GM12865 (cell line): ENCODE measurements around the gene TSPAN14.

Experiments
- DNase-seq: peaks from one replicate; pipeline ENCODE4 v3.0.0; 2010; ENCODE audit warnings: low read depth
- H3K4me3 ChIP-seq: 2 replicates; pipeline ENCODE4 v1.5.1; 2011; ENCODE audit warnings: mild to moderate bottlenecking, low read depth, low read length, control low read depth
- CTCF ChIP-seq: IDR thresholded peaks from 2 replicates; pipeline ENCODE4 v1.5.1; 2011; ENCODE audit warnings: low read length, control low read depth, low read depth, inconsistent platforms; ENCODE audit not compliant: insufficient read depth; ENCODE audit errors: missing control alignments

TSPAN14 gene

DNA sequence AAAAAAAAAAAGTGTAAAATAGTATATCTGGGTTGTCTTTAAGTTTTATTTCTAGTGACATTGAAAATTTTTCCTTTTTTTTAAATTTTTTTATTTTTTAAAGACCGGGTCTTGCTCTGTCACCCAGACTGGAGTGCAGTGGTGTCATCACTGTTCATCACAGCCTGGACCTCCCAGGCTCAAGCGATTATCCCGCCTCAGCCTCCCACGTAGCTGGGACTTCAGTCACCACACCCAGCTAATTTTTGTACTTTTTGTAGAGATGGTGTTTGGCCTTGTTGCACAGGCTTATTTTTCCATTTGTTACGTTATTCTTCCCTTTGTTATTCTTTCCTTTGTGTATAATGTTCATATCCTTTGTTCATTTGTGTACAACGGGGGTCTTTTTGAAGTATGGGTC, 30.1 kb downstream of the TSPAN14 start:
- no peak for DNase-seq
- H3K4me3 ChIP-seq, result no peak overlapping the region
- no peak for TF ChIP-seq CTCF

DNA sequence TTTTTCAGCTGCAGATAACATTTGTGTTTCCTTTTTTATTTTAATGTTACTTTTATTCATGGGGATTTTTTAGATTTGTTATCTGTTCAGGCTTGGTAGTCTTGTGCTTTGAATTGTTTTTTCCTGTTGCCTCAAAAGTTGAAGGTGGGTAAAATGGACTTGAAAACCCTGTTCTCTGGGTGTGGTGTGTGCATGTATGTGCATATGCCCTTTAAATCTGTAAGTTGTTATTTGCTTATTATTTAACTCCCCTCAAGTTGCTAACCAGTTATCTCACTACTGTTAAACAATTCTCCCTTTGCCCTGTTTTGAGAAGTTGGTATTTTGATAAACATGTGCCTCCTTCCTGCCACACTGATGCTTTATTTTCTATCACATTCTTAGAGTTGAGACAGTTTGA, 30.6 kb downstream of the TSPAN14 start:
- no peak for DNase-seq
- no peak for TF ChIP-seq CTCF
- H3K4me3 ChIP-seq, result no peak overlapping the region

- no peak overlapping the region for H3K4me3 ChIP-seq
- no peak for DNase-seq
- no peak for TF ChIP-seq CTCF
Measured at GRCh38 chr10:80485076-80485945, 31.2 kb downstream of the TSPAN14 start.

GRCh38 chr10:80485946-80486764, 32.0 kb downstream of the TSPAN14 start:
- DNase-seq, result no peak
- TF ChIP-seq CTCF, result no peak
- no peak overlapping the region for H3K4me3 ChIP-seq

DNA sequence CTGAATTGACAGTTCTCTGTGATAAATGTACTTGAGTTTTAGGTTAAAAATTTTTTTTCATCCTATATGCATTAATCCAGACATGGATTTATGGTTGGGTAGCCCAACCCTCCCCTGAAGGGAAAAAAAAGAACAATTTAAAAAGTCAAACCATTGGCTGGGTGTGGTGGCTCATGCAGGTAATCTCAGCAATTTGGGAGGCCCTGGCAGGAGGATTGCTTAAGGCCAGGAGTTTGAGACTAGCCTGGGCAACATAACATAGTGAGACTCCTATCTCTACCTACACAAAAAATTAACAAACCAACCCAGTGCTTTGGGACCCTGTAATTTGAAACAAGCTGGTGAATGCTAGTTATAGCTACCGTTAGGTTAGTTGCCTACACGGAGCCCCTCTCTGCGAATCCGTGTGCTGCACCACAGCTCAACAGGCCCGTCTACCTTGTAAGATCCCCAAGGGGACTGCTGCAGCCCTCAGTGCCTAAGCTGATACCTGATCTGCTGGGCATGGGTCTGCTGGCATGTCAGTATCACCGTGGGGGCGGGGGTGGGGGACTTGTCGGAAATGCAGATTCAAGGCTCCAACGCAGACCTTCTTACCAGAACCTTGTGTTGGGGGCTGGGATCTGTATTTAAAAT, 32.8 kb downstream of the TSPAN14 start:
- H3K4me3 ChIP-seq, result no peak overlapping the region
- TF ChIP-seq CTCF, result no peak
- DNase-seq, result no peak

GRCh38 chr10:80487421-80487785, 33.3 kb downstream of the TSPAN14 start:
- TF ChIP-seq CTCF, result no peak

More at GRCh38 chr10:80487421-80487785, 33.3 kb downstream of the TSPAN14 start:
- no peak for DNase-seq
- H3K4me3 ChIP-seq, result no peak overlapping the region
